Endothelial cell of umbilical vein (primary cell): ENCODE measurements around the gene CYGB. TPM values are rescaled to one million over a fixed set of nuclear protein-coding genes. Genes with fewer than 3 reads are reported as not detected.

Source experiments
- BruUV-seq: library from RNA; stranded (reverse); fragments of 400-500 nt; replicated peaks from 2 replicates; lab custom pipeline; 2021; lab: Mats Ljungman, UMichigan
- CTCF ChIA-PET: fragments of 300-600, 350-600 bp; sonication (Branson Sonifier 250); formaldehyde crosslinking; loops from one replicate; lab custom pipeline; 2021; ENCODE audit warnings: antibody characterized with exemption, inconsistent platforms; lab: Charles Lee
- POLR2A ChIA-PET: fragments of 300-600, 350-600 bp; sonication (Branson Sonifier 250); formaldehyde crosslinking; loops from one replicate; lab custom pipeline; 2021; ENCODE audit warnings: antibody characterized with exemption, inconsistent platforms; lab: Charles Lee
- DNase-seq: peaks from one replicate; pipeline ENCODE4 v3.0.0-alpha.2; 2011; ENCODE audit warnings: low read depth, low spot score
- FAIRE-seq: peaks from 2 replicates; lab custom pipeline; 2011; peaks lifted over from hg19 to GRCh38; lab: Jason Lieb, UNC
- H2AFZ ChIP-seq: 2 replicates; pipeline ENCODE4 v1.6.0; 2012; ENCODE audit warnings: low read depth, low read length, control low read depth, inconsistent platforms
- H3K27ac ChIP-seq: 2 replicates; pipeline ENCODE4 v1.5.1; 2011; ENCODE audit warnings: low read depth, mild to moderate bottlenecking, control low read depth, low read length, moderate library complexity; ENCODE audit not compliant: insufficient read depth
- H3K27me3 ChIP-seq, 2 experiments: 2 replicates each; pipeline versions ENCODE4 v1.6.0 to v1.6.1; 2011; ENCODE audit warnings: low read length in 2 of 2, mixed read lengths in 1 of 2; ENCODE audit not compliant: control insufficient read depth in 2 of 2, insufficient read depth in 2 of 2
- H3K36me3 ChIP-seq, 2 experiments: 2 replicates in 1 of 2; 3 replicates in 1 of 2; pipeline ENCODE4 v1.5.1; 2011; ENCODE audit warnings: low read length in 2 of 2, mild to moderate bottlenecking in 1 of 2, moderate library complexity in 1 of 2; ENCODE audit not compliant: control insufficient read depth in 2 of 2, insufficient read depth in 2 of 2; ENCODE audit errors: extremely low read depth in 1 of 2
- H3K4me1 ChIP-seq: 3 replicates; pipeline ENCODE4 v1.5.1; 2011; ENCODE audit warnings: mild to moderate bottlenecking, low read length; ENCODE audit not compliant: control insufficient read depth, insufficient read depth; ENCODE audit errors: extremely low read depth
- H3K4me2 ChIP-seq: 2 replicates; pipeline ENCODE4 v1.6.1; 2011; ENCODE audit warnings: low read length, control low read depth, mixed read lengths; ENCODE audit not compliant: insufficient read depth
- H3K4me3 ChIP-seq, 3 experiments: fragments of 200-600 bp in 1 of 3; sonication (generic), shearing (Covaris generic) in 1 of 3; replicated peaks in 1 of 3; 2 replicates each; pipeline ENCODE4 v1.5.1; 2011 to 2016; ENCODE audit warnings: control low read depth in 3 of 3, low read length in 3 of 3, mild to moderate bottlenecking in 2 of 3, inconsistent platforms in 1 of 3, low read depth in 1 of 3, moderate library complexity in 1 of 3; ENCODE audit not compliant: insufficient read depth in 1 of 3
- H3K79me2 ChIP-seq: 2 replicates; pipeline ENCODE4 v1.6.0; 2012; ENCODE audit warnings: low read length, inconsistent platforms; ENCODE audit not compliant: control insufficient read depth, insufficient read depth
- H3K9ac ChIP-seq: replicated peaks from 2 replicates; pipeline ENCODE3; 2011; ENCODE audit warnings: low read length, control low read depth; ENCODE audit not compliant: insufficient read depth; ENCODE audit errors: extremely low read depth
- H3K9me1 ChIP-seq: replicated peaks from 3 replicates; pipeline ENCODE4 v1.6.0; 2011; ENCODE audit warnings: mild to moderate bottlenecking, low read length; ENCODE audit not compliant: control insufficient read depth, insufficient read depth; ENCODE audit errors: extremely low read depth
- H3K9me3 ChIP-seq: replicated peaks from 2 replicates; pipeline ENCODE4 v1.5.1; 2012; ENCODE audit warnings: low read length, inconsistent platforms; ENCODE audit not compliant: control insufficient read depth, insufficient read depth
- H4K20me1 ChIP-seq: replicated peaks from 2 replicates; pipeline ENCODE3; 2011; ENCODE audit warnings: mild to moderate bottlenecking, low read length; ENCODE audit not compliant: control insufficient read depth, insufficient read depth; ENCODE audit errors: extremely low read depth
- EZH2 ChIP-seq: IDR thresholded peaks from 2 replicates; pipeline ENCODE4 v1.6.1; 2012; ENCODE audit warnings: borderline replicate concordance, low read depth, mild to moderate bottlenecking, moderate library complexity, low read length, inconsistent platforms; ENCODE audit not compliant: severe bottlenecking
- FOS ChIP-seq: IDR thresholded peaks from 2 replicates; pipeline ENCODE4 v1.6.1; 2011; ENCODE audit warnings: mild to moderate bottlenecking, low read length, moderate library complexity, borderline replicate concordance; ENCODE audit not compliant: insufficient read depth
- GATA2 ChIP-seq: IDR thresholded peaks from 2 replicates; pipeline ENCODE4 v1.7.0; 2011; ENCODE audit warnings: low read depth, mild to moderate bottlenecking, moderate library complexity, mixed read lengths, low read length; ENCODE audit not compliant: insufficient read length, insufficient read depth
- JUN ChIP-seq: IDR thresholded peaks from 2 replicates; pipeline ENCODE4 v1.6.1; 2011; ENCODE audit warnings: borderline replicate concordance, low read depth; ENCODE audit not compliant: insufficient read length, insufficient read depth
- MYC ChIP-seq: IDR thresholded peaks from one replicate; pipeline ENCODE4 v1.6.1; 2011; ENCODE audit warnings: mild to moderate bottlenecking, low read depth, low read length
- POLR2A ChIP-seq: IDR thresholded peaks from 2 replicates; pipeline ENCODE4 v1.6.1; 2012; ENCODE audit warnings: low read depth, mild to moderate bottlenecking, control low read depth, low read length
- POLR2AphosphoS5 ChIP-seq: IDR thresholded peaks from 2 replicates; pipeline ENCODE4 v1.6.1; 2012; ENCODE audit warnings: low read depth, mild to moderate bottlenecking, control low read depth, low read length, moderate library complexity; ENCODE audit not compliant: insufficient read depth
- dilution Hi-C: fragments of 300-500 bp; cut with MboI; formaldehyde crosslinking; loops from one replicate; pipeline ENCODE4 v1.15.0; 2019; ENCODE audit warnings: low sequenced_read_pairs; ENCODE audit not compliant: extremely low pct_ligation_motif_present
- intact Hi-C: fragments of 100-400 bp; cut with micrococcal nuclease; formaldehyde crosslinking; loops from one replicate; pipeline ENCODE4 v1.10.0; 2022
- polyA plus RNA-seq, 4 experiments: library from polyadenylated mRNA; depleted of rRNA in 3 of 4; stranded (reverse) in 3 of 4; unstranded in 1 of 4; fragments of >200 nt; gene quantifications; 2 replicates each; pipeline versions ENCODE4 v1.2.1 to v1.2.3, GENCODE V29; 2011 to 2012; ENCODE audit warnings: missing spikeins in 1 of 4
- total RNA-seq: library from RNA; stranded (reverse); gene quantifications from 2 replicates; pipeline ENCODE4 v1.2.3, GENCODE V29; 2021
- TF ChIP-seq, protein P1 (sequence below): IDR thresholded peaks from 2 replicates; pipeline ENCODE4 v1.6.1; 2011; ENCODE audit not compliant: insufficient read depth, insufficient read length
- TF ChIP-seq, protein P2 (sequence below), 2 donors: IDR thresholded peaks; 1 replicate in 1 of 2; 2 replicates in 1 of 2; pipeline ENCODE4 v1.5.1; 2011; ENCODE audit warnings: low read length in 2 of 2, mild to moderate bottlenecking in 2 of 2, moderate library complexity in 2 of 2, control low read depth in 1 of 2, inconsistent platforms in 1 of 2, low read depth in 1 of 2; ENCODE audit not compliant: insufficient read depth in 1 of 2; ENCODE audit errors: extremely low read depth in 1 of 2

The CYGB gene
- total and polyA plus RNA-seq, 2 donors (not counting 3 experiments of a cell fraction or from before 2014, with no cell fraction given) = 0.22 to 0.91 TPM

DNA sequence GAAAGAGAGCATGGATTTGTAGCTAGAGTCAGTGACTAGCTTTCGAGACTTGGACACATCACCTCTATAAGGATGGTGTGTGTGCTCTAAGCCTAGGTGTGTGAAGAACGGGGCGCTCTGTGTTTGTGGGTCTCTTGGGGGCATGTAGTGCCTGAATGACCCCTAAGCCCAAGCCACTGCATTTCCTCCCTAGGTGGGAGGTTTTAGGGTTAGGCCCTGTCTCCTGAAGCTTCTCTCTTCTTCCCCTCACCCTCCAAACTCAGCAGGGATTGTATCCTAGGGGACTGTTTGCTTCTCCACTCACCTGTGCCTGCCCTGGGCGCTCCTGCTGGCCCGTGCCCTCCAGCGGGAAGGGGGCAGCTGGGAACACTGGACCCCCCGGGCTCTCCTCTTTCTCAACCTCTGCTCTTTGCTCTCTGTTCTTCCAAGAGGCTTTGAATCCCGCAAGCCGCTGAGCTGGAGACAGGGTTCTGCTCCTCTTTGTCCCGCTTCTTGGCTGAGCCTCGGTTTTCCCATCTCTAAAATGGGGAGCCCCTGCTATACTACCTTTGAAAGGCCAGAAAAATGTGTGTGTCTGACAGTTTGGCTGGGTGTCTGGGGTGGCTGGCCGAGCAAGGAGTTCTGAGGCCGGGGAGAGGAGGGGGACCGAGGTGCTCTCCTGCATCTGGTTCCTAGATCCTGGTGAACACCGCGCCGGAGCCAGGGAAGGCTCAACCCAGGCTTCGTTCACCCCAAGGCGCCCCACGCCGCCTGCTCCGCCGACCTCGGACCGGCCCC lies 810 bp downstream of the CYGB start:
- Histone ChIP-seq H3K9ac (no peak overlapping the region), H3K36me3 (no peaks in the 10 kb centered on the region), H4K20me1 (no peaks in the 10 kb centered on the region), H3K79me2 (no peaks in the 10 kb centered on the region), H2AFZ (no peak overlapping the region), H3K4me3 (no peak overlapping the region), H3K4me1 (no peaks in the 10 kb centered on the region), H3K9me1 (no peaks in the 10 kb centered on the region), H3K9me3 (no peaks in the 10 kb centered on the region), H3K27me3 (peaks cover 17 to 19% of the 10 kb centered on the region in 2 experiments), H3K27ac (no peak overlapping the region), H3K4me2 (no peak overlapping the region)
- no TSS peak for BruUV-seq
- DNase-seq (no peak), FAIRE-seq (no peak)
- dilution Hi-C loops (no loop called here), intact Hi-C loops (no loop called here)
- TF ChIP-seq GATA2 (no peak), MYC (no peak), FOS (no peak), JUN (no peak), EZH2 (no peak), POLR2AphosphoS5 (no peak), POLR2A (no peak)
- TF ChIP-seq, protein P1, sequence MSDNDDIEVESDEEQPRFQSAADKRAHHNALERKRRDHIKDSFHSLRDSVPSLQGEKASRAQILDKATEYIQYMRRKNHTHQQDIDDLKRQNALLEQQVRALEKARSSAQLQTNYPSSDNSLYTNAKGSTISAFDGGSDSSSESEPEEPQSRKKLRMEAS = no peak
- TF ChIP-seq, protein P2, sequence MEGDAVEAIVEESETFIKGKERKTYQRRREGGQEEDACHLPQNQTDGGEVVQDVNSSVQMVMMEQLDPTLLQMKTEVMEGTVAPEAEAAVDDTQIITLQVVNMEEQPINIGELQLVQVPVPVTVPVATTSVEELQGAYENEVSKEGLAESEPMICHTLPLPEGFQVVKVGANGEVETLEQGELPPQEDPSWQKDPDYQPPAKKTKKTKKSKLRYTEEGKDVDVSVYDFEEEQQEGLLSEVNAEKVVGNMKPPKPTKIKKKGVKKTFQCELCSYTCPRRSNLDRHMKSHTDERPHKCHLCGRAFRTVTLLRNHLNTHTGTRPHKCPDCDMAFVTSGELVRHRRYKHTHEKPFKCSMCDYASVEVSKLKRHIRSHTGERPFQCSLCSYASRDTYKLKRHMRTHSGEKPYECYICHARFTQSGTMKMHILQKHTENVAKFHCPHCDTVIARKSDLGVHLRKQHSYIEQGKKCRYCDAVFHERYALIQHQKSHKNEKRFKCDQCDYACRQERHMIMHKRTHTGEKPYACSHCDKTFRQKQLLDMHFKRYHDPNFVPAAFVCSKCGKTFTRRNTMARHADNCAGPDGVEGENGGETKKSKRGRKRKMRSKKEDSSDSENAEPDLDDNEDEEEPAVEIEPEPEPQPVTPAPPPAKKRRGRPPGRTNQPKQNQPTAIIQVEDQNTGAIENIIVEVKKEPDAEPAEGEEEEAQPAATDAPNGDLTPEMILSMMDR (IDR thresholded peaks at IDR 0.05; ENCODE audit: extremely low read depth in 1 of 2, insufficient read depth in 1 of 2, low read depth in 1 of 2, low read length in 2 of 2) = no peak
- ChIA-PET CTCF (interaction anchor here (0.7 to 2.6 kb wide), 10 partner anchors 9 to 88 kb away, joined by 3 to 17 read pairs (median 4); no protein-coding TSS in a partner anchor), POLR2A (no interaction called here)
